ENCODE data around the gene MRPL40. TPM values are rescaled to one million over a fixed set of nuclear protein-coding genes. Genes with fewer than 3 reads are reported as not detected.

Gene MRPL40
- total and polyA plus RNA-seq, 2 donors (not counting 1 experiment from before 2014, with no cell fraction given): 12.5 to 21.9 TPM

GRCh38 chr22:19430890-19431541, 1.3 kb upstream of the MRPL40 start:
- ATAC-seq (ENCODE audit: low read depth): no peak
- no peaks in the 10 kb centered on the region for H3K9me3 Mint-ChIP-seq (ENCODE audit: insufficient read depth)
- H3K4me1 Mint-ChIP-seq: peaks cover 71% of the 10 kb centered on the region
- H3K79me2 ChIP-seq (ENCODE audit: control insufficient read depth, insufficient read depth, low read length): peaks cover 58% of the 10 kb centered on the region
- intact Hi-C loops (cut with micrococcal nuclease): loop anchor here (5.0 kb wide), 1 partner anchor 139 kb away; the partner anchor contains the start of gene CLTCL1
- no peaks in the 10 kb centered on the region for H3K27me3 ChIP-seq (replicated peaks in 1 of 4; ENCODE audit: control extremely low read depth in 1 of 4, control insufficient read depth in 3 of 4, insufficient read depth in 4 of 4, low read length in 3 of 4)
- H2AFZ ChIP-seq (ENCODE audit: insufficient read depth, low read depth, low read length, poor library complexity, severe bottlenecking): peak overlapping the region; percentile 62
- WGBS (ENCODE audit: insufficient coverage): under 1% methylated on average over 50 of the region's 53 CpGs
- peaks cover 2 to 11% of the 10 kb centered on the region in 2 experiments for H3K36me3 ChIP-seq (replicated peaks in 1 of 2; ENCODE audit: control extremely low read depth in 1 of 2, control insufficient read depth in 1 of 2, extremely low read depth in 1 of 2, insufficient read depth in 2 of 2, low read length in 1 of 2)
- peak; percentile 53 for DNase-seq
- H3K27ac Mint-ChIP-seq: peak overlapping the region; percentile 84
- peaks cover 40% of the 10 kb centered on the region for H4K20me1 ChIP-seq (ENCODE audit: control insufficient read depth, insufficient read depth, low read length, poor library complexity, severe bottlenecking)
- H3K4me3 Mint-ChIP-seq: peak overlapping the region; percentile 86
- H3K4me3 ChIP-seq (ENCODE audit: control extremely low read depth in 1 of 5, extremely low read depth in 1 of 5, insufficient read depth in 1 of 5, low read depth in 2 of 5, low read length in 4 of 5): peak overlapping the region; percentile 56 to 87 (median 81)
- ChIA-PET CTCF (interaction anchor here (1.2 kb wide), 1 partner anchor 252 kb away, joined by 3 read pairs; the partner anchor contains the start of gene SLC25A1), POLR2A (interaction anchor here (0.6 to 3.9 kb wide), 10 partner anchors 12 to 288 kb away, joined by 3 to 29 read pairs (median 6); partner anchors contain the start of genes C22orf39, CDC45, CLTCL1 and SLC25A1)
- no peak for TF ChIP-seq CTCF (IDR thresholded peaks at IDR 0.05)
- TF ChIP-seq EZH2 (IDR thresholded peaks at IDR 0.05; ENCODE audit: borderline replicate concordance, insufficient read depth, low read depth, low read length, poor library complexity, severe bottlenecking): no peak
- peak overlapping the region; percentile 98 for H3K4me2 ChIP-seq (replicated peaks; ENCODE audit: low read depth, low read length, poor library complexity, severe bottlenecking)
- H3K9ac ChIP-seq (ENCODE audit: low read length): peak overlapping the region; percentile 92
- peaks cover 46 to 61% of the 10 kb centered on the region in 2 donors for H3K4me1 ChIP-seq (ENCODE audit: control insufficient read depth in 2 of 2, insufficient read depth in 2 of 2, low read length in 2 of 2)
- peak overlapping the region; percentile 51 to 63 for H3K27ac ChIP-seq (ENCODE audit: low read length in 2 of 2)
- H3K27me3 Mint-ChIP-seq: no peaks in the 10 kb centered on the region
- H3K9me3 ChIP-seq (ENCODE audit: control extremely low read depth in 1 of 3, control insufficient read depth in 2 of 3, insufficient read depth in 1 of 3, low read length in 2 of 3): no peaks in the 10 kb centered on the region
